ENCODE data around the gene TARS3. TPM values are rescaled to one million over a fixed set of nuclear protein-coding genes. Genes with fewer than 3 reads are reported as not detected.
"Not testable (repeated sequence)": the region's sequence is repeated elsewhere in the genome, so short reads cannot be mapped to it uniquely, and the experiment has no call there.

The TARS3 gene
- total RNA-seq, 1 experiment from 2014 or later: 6.2 TPM

DNA sequence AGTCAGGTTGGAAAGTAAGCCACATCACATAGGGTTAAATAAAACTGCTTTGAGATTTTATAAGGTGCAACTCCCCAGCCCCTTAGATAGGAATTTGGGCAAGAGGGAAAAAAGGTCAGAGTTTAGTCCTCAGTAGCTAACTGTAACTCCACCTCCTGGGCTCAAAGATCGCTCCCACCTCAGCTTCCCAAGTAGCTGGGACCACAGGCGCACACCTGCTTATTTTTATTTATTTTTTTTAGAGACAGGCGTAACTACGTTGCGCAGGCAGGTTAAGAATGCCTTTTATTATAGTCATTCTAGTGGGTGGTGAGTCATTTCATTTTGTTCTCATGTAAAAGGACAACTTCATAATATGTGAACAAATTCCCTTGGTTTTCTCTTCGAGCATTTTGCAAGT lies 86.8 kb downstream of the TARS3 start:
- H3K36me3 ChIP-seq (replicated peaks; ENCODE audit: control insufficient read depth, insufficient read depth, low read length): no peaks in the 10 kb centered on the region; the same call in none of the 2 replicates
- no peak overlapping the region for H3K4me3 ChIP-seq (ENCODE audit: insufficient read depth, low read depth, low read length)
- DNase-seq: no peak
- H3K27me3 ChIP-seq (ENCODE audit: control insufficient read depth, insufficient read depth, low read length): no peaks in the 10 kb centered on the region

DNA sequence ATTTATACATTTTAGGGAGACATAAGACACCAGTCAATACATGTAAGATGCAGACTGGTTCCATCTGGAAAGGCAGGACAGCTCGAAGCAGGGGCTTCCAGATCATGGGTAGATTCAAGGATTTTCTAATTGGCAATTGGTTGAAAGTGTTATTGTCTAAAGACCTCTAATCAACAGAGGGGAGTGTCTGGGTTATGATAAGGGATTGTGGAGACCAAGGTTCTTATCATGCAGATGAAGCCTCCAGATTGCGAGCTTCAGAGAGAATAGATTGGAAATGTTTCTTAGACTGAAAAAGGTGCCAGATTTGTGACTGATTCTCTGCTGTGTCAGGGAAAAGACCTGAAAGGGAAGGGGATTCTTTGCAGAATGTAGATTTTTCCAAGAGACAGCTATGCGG lies 87.2 kb downstream of the TARS3 start:
- no peaks in the 10 kb centered on the region for H3K27me3 ChIP-seq (ENCODE audit: control insufficient read depth, insufficient read depth, low read length)
- no peak overlapping the region for H3K4me3 ChIP-seq (ENCODE audit: insufficient read depth, low read depth, low read length)
- no peak for DNase-seq
- H3K36me3 ChIP-seq (replicated peaks; ENCODE audit: control insufficient read depth, insufficient read depth, low read length): no peaks in the 10 kb centered on the region; the same call in 1 of the 2 replicates

DNA sequence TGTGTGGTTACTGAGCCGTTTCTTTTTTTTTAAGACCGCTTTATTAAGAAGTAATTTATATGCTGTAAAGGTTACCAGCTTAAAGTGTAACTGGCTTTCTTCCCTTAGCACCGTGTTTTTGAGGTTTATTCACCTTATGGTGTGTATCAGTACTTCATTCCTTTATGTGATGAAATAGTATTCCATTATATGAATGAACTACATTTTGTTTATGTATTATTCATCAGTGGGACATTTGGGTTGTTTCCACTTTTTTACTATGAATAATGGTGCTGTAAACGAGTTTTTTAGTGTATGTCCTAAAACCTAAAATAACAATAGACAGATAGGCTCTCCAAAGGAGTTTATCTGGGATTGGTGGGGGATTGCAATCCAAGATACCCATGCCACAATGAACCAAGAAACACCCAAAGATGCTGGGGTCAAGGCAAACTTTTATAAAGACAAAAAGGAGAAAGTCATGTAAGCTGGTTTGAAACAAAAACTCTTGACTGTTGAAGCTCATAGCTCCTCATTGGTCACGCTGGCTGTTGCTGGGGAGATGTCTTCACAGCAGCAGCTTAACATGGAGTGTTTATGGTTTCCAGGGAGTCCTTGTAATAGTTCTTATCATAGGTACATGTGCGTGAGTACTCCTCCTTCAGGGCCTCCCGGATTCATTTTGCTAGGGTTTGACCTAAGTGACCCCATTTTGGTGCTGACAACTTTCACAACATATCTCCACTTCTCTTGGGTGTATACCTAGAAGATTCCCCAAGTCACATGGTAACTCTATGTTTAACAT lies 88.1 kb downstream of the TARS3 start:
- no peaks in the 10 kb centered on the region for H3K27me3 ChIP-seq (ENCODE audit: control insufficient read depth, insufficient read depth, low read length)
- DNase-seq: no peak
- H3K36me3 ChIP-seq (replicated peaks; ENCODE audit: control insufficient read depth, insufficient read depth, low read length): no peaks in the 10 kb centered on the region
- H3K4me3 ChIP-seq (ENCODE audit: insufficient read depth, low read depth, low read length): no peak overlapping the region

DNA sequence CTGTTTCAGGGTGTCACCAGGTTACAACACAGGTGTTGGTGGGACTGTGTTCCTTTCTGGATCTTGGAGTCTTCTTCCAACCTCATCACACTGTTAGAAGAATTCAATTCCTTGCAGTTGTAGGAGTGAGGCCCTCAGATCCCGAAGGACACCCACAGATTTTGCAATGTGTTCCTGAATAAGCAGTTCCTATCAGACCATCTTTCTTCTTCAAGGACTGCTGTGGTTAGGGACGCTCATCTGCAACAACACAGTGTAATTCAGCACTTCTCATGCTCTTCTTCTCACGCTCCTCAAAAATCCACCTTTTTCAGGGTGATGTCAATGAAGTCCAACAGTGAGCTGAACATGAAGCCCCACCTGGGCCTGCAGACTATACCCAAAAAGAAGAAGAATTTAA lies 90.9 kb downstream of the TARS3 start:
- H3K4me3 ChIP-seq (ENCODE audit: insufficient read depth, low read depth, low read length): no peak overlapping the region
- no peaks in the 10 kb centered on the region for H3K36me3 ChIP-seq (replicated peaks; ENCODE audit: control insufficient read depth, insufficient read depth, low read length)
- H3K27me3 ChIP-seq (ENCODE audit: control insufficient read depth, insufficient read depth, low read length): no peaks in the 10 kb centered on the region
- no peak for DNase-seq

DNA sequence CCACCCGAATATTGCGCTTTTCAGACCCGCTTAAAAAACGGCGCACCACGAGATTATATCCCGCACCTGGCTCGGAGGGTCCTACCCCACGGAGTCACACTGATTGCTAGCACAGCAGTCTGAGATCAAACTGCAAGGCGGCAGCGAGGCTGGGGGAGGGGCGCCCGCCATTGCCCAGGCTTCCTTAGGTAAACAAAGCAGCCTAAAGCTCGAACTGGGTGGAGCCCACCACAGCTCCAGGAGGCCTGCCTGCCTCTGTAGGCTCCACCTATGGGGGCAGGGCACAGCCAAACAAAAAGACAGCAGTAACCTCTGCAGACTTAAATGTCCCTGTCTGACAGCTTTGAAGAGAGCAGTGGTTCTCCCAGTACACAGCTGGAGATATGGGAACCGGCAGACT lies 97.5 kb downstream of the TARS3 start:
- DNase-seq; H3K27me3 ChIP-seq (ENCODE audit: control insufficient read depth, insufficient read depth, low read length); H3K36me3 ChIP-seq (replicated peaks; ENCODE audit: control insufficient read depth, insufficient read depth, low read length); H3K4me3 ChIP-seq (ENCODE audit: insufficient read depth, low read depth, low read length): not testable (repeated sequence)

DNA sequence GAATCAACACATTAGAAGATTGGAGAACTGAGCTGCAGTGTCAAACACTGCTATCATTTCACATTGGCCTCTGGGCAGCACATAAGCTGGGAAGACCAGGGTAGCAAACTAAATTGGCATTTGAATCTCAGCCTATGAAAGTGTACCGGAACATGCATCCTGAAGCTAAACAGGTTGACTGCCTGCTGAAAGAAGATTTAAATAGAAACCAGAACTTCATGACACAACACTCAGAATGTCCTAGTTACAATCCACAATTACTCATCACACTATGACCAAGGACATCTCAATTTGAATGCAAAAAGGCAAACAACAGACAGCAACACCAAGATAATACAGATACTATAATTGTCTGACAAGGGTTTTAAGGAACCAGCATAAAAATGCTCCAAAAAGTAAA lies 98.3 kb downstream of the TARS3 start:
- H3K27me3 ChIP-seq (ENCODE audit: control insufficient read depth, insufficient read depth, low read length): no peaks in the 10 kb centered on the region

DNA sequence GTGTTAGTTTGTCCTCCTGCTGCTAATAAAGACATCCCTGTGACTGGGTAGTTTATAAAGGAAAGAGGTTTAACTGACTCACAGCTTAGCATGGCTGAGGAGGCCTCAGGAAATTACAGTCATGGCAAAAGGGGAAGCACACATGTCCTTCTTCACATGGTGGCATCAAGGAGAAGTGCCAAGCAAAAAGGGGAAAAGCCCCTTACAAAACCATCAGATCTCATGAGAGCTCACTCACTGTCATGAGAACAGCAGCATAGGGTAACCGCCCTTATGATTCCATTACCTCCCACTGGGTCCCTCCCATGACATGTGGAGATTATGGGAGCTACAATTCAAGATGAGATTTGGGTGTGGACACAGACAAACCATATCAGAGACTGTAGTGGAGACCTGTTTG lies 99.1 kb downstream of the TARS3 start:
- H3K27me3 ChIP-seq (ENCODE audit: control insufficient read depth, insufficient read depth, low read length): no peaks in the 10 kb centered on the region
- DNase-seq: no peak

More for the DNA sequence above, 98.3 kb downstream of the TARS3 start:
- no peak overlapping the region for H3K4me3 ChIP-seq (ENCODE audit: insufficient read depth, low read depth, low read length)
- no peaks in the 10 kb centered on the region for H3K36me3 ChIP-seq (replicated peaks; ENCODE audit: control insufficient read depth, insufficient read depth, low read length)
- no peak for DNase-seq

DNA sequence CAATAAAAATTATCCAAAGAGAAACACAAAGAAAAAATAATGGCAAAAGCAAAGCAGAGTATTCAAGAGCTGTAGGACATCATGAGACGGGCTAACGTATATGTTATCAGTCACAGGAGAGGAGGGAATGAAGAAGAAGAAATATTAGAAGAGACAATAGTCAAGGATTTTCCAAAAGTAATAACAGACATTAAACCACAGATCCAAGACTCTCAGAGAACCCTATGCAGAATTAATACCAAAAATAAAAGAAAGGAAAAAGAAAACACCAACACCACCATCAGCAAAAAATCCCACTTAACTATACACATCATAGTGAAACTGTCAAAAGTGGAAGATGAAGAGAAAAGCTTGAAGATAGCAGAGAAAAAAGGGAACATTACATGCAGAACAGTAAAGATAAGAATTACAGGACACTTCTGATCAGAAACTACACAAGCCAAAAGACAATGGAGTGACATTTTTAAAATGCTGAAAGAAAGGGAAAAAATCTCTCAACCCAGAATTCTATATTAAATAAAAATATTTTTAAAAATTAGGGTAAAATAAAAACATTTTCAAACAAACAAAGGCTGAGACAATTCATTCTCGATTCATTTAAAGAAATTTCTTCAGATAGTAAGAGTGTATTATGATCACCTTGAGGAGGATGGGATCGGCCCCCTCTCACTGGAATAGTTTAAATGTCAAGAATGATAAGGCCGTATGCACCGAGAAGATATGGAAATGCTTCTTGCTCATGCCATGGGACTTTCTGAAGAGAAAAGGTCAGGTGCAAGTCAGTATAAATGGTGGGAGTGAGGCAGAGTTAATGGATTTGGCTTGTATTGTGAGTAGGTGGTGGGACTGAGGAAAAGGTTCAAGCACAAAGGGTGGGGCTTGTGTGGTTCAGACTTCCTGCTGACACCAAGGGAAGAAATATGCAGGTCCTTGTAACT lies 100.6 kb downstream of the TARS3 start:
- Histone ChIP-seq H3K36me3 (replicated peaks; ENCODE audit: control insufficient read depth, insufficient read depth, low read length) (no peaks in the 10 kb centered on the region), H3K27me3 (ENCODE audit: control insufficient read depth, insufficient read depth, low read length) (no peaks in the 10 kb centered on the region), H3K4me3 (ENCODE audit: insufficient read depth, low read depth, low read length) (no peak overlapping the region)
- DNase-seq: no peak

More for the DNA sequence above, 99.1 kb downstream of the TARS3 start:
- H3K36me3 ChIP-seq (replicated peaks; ENCODE audit: control insufficient read depth, insufficient read depth, low read length): no peaks in the 10 kb centered on the region
- H3K4me3 ChIP-seq (ENCODE audit: insufficient read depth, low read depth, low read length): no peak overlapping the region

DNA sequence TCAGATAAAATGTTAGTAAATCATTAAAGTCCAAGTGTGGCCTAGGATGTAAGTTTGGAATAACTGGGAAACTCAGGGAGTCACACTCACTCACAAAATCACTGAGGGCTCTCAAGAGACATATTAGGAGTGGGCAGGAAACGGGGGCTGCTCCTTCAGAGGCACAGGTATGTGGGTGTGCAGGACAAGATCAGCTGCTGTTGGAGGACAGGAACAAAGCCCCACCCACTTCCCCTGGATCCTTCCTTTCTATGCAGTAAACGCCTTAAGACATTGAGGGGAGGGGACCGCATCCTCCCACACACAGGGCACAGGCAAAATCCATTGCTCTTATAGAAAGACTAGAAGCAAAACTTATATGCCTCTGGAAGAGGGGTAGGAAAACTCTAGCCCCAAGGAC lies 102.3 kb downstream of the TARS3 start:
- Histone ChIP-seq H3K36me3 (replicated peaks; ENCODE audit: control insufficient read depth, insufficient read depth, low read length) (no peaks in the 10 kb centered on the region), H3K4me3 (ENCODE audit: insufficient read depth, low read depth, low read length) (no peak overlapping the region), H3K27me3 (ENCODE audit: control insufficient read depth, insufficient read depth, low read length) (no peaks in the 10 kb centered on the region)
- no peak for DNase-seq

DNA sequence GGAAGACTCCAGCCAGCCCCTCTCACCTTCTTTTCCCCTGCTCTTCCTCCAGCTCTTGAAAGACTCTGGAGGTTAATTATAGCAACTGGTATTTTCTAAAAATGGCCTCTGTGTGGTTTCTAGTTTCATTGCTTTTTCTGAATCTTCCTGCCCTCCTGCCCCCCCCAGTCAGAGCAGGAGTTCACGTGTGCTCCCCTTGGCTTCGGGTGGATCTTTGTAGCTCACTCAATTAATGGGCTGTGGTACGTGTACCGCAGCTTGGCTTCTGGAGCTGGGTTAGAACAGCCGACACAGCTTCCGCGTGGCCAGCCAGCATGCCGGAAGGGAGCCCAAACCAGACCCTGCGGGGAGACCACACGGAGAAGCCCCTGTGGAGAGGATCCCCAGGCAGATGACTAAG lies 103.6 kb downstream of the TARS3 start:
- no peak overlapping the region for H3K4me3 ChIP-seq (ENCODE audit: insufficient read depth, low read depth, low read length)
- DNase-seq: no peak
- no peaks in the 10 kb centered on the region for H3K27me3 ChIP-seq (ENCODE audit: control insufficient read depth, insufficient read depth, low read length)
- no peaks in the 10 kb centered on the region for H3K36me3 ChIP-seq (replicated peaks; ENCODE audit: control insufficient read depth, insufficient read depth, low read length)

DNA sequence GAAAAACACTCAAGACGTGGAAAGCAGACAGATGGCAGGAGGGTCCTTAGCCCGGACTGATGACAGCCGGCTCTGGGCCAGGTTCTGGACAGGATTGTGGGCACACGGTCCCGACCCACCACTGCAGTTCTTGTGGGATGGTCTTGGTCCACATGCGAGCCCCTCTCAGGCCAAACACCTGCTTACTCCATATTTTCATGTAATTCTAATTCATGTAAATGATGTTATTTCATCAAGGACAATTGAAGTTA lies 104.7 kb downstream of the TARS3 start:
- no peak for DNase-seq

DNA sequence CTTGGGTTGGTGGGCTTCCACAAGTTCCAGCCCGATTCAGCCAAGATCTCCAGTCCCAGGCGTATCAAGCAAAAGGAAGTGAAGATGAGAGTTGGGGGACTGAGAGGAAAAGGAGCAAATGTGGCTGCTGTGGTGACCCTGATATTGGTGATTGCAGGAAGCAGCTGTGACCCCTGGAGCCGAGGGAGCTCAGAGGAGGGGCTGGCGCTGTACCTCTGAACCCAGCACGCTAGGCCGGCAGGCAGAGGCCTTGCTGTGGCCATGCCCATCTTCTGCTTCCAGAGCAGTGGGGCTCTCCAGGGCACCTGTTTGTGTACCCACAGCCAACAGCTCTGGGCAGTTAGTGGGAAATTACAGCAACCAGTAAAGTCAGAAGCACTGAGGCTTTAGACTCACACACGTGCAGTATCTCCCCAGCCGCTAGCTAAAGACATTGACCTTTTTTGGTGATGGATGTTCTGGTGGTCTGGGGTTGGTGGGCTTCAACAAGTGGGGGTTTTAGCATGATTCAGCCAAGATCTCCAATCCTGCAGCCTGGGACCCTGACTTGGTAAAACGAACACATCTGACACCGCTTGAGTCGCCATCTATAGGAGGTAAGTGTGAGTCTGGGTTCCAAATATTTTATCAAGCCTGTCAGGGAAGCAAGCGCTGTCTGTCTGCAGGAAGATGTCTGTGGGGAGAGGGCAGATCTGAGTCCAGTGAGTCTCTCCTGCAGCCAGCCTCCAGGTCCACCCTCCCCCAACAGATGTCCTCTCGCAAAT lies 105.2 kb downstream of the TARS3 start:
- no peaks in the 10 kb centered on the region for H3K36me3 ChIP-seq (replicated peaks; ENCODE audit: control insufficient read depth, insufficient read depth, low read length)
- DNase-seq: peak; percentile 42
- no peaks in the 10 kb centered on the region for H3K27me3 ChIP-seq (ENCODE audit: control insufficient read depth, insufficient read depth, low read length)
- no peak overlapping the region for H3K4me3 ChIP-seq (ENCODE audit: insufficient read depth, low read depth, low read length)

More for the DNA sequence above, 104.7 kb downstream of the TARS3 start:
- no peaks in the 10 kb centered on the region for H3K36me3 ChIP-seq (replicated peaks; ENCODE audit: control insufficient read depth, insufficient read depth, low read length)
- H3K4me3 ChIP-seq (ENCODE audit: insufficient read depth, low read depth, low read length): no peak overlapping the region
- H3K27me3 ChIP-seq (ENCODE audit: control insufficient read depth, insufficient read depth, low read length): no peaks in the 10 kb centered on the region

DNA sequence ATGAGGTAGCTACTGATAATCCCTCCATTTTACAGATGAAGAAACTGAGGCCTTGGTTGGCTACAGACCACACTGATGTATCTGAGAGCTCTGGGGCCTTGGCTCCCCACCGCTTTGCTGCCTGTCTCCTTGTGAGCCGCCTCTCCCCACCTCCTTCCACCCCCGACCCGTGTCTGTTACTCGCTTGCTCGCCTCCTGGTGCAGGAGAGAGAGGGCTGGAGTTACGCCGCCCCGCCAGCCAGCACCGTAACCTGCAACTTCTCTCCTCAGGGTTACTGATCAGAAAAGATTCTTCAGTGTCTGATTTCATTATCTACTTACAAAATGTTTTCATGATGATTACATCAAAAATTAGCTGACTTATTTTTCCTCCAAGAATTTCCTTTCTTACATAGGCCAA lies 106.2 kb downstream of the TARS3 start:
- Histone ChIP-seq H3K4me3 (ENCODE audit: insufficient read depth, low read depth, low read length) (no peak overlapping the region), H3K36me3 (replicated peaks; ENCODE audit: control insufficient read depth, insufficient read depth, low read length) (no peaks in the 10 kb centered on the region), H3K27me3 (ENCODE audit: control insufficient read depth, insufficient read depth, low read length) (no peaks in the 10 kb centered on the region)
- peak; percentile 50 for DNase-seq

DNA sequence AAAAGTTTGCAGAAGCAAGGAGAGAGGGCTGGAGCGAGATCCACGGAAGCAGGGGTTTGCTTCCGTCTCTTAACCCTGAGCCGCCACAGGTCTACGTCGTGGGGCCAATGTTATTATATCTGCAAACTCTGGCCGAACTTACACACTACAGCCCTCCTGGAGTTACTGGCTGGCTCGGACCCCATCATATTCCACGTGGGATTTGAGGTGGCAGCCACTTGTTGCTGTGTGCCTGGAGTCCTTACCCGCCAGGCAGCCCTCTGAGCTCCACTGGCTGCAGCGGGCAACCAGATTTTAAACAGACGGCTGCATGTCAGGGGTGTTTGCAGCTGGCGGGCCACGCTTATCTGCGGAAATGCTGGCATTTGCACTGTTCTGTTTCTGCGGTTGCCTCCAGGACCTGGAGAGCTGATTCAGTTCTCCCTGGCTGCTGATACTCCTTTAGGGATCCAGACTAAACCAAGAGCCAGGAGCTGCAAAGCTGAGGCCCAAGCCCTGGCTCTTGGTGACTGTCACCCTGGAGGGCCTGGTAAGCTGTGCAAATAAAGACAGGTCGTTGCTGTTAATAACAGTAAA lies 106.8 kb downstream of the TARS3 start:
- no peak for DNase-seq
- Histone ChIP-seq H3K36me3 (replicated peaks; ENCODE audit: control insufficient read depth, insufficient read depth, low read length) (no peaks in the 10 kb centered on the region), H3K4me3 (ENCODE audit: insufficient read depth, low read depth, low read length) (no peak overlapping the region), H3K27me3 (ENCODE audit: control insufficient read depth, insufficient read depth, low read length) (no peaks in the 10 kb centered on the region)

All from H7 (cell line).